Measurements from ENCODE around the gene MGLL.

Gene MGLL

GRCh38 chr3:127760791-127761440 is 61.4 kb downstream of the MGLL start:
- Histone ChIP-seq H4K5ac (ENCODE audit: low read length) (no peak overlapping the region), H3K79me2 (ENCODE audit: control insufficient read depth, insufficient read depth, low read length) (no peaks in the 10 kb centered on the region), H2BK15ac (replicated peaks; ENCODE audit: low read depth) (no peak overlapping the region), H3K23ac (ENCODE audit: low read length) (no peak overlapping the region), H3K56ac (ENCODE audit: low read length) (no peak overlapping the region), H3K79me1 (ENCODE audit: low read length) (no peaks in the 10 kb centered on the region), H2AK5ac (ENCODE audit: low read length) (no peak overlapping the region), H4K8ac (ENCODE audit: low read depth, low read length) (no peak overlapping the region), H3K27ac (ENCODE audit: low read depth, low read length) (no peak overlapping the region), H3K18ac (ENCODE audit: low read length) (no peak overlapping the region), H3K4me1 (ENCODE audit: control insufficient read depth, low read depth, low read length) (no peaks in the 10 kb centered on the region), H2BK120ac (ENCODE audit: low read depth, low read length) (no peak overlapping the region), H3K9ac (ENCODE audit: low read length) (no peak overlapping the region), H3K4me2 (ENCODE audit: low read length) (no peak overlapping the region), H3K36me3 (ENCODE audit: control insufficient read depth, insufficient read depth, low read length) (no peaks in the 10 kb centered on the region), H3K4me3 (ENCODE audit: low read length) (no peak overlapping the region), H3K27me3 (ENCODE audit: insufficient read depth, low read length, poor library complexity) (no peaks in the 10 kb centered on the region), H2BK5ac (ENCODE audit: low read length) (no peak overlapping the region), H3K4ac (ENCODE audit: low read depth, low read length) (no peak overlapping the region)
- no CpG with 5 or more reads among the region's 13 CpGs for WGBS (ENCODE audit: extremely low coverage, insufficient coverage, low lambda C conversion rate)
- no peak for DNase-seq

- no CpG with 5 or more reads among the region's 14 CpGs for WGBS (ENCODE audit: extremely low coverage, insufficient coverage, low lambda C conversion rate)
- H4K8ac ChIP-seq (ENCODE audit: low read depth, low read length), result no peak overlapping the region
- H3K4me2 ChIP-seq (ENCODE audit: low read length), result no peak overlapping the region
- H2BK5ac ChIP-seq (ENCODE audit: low read length), result no peak overlapping the region
- no peak overlapping the region for H3K4ac ChIP-seq (ENCODE audit: low read depth, low read length)
- no peak overlapping the region for H2BK120ac ChIP-seq (ENCODE audit: low read depth, low read length)
- H3K9ac ChIP-seq (ENCODE audit: low read length), result no peak overlapping the region
- H3K27me3 ChIP-seq (ENCODE audit: insufficient read depth, low read length, poor library complexity), result no peaks in the 10 kb centered on the region
- no peak overlapping the region for H2BK15ac ChIP-seq (replicated peaks; ENCODE audit: low read depth)
- H3K23ac ChIP-seq (ENCODE audit: low read length), result no peak overlapping the region
- no peak overlapping the region for H3K4me3 ChIP-seq (ENCODE audit: low read length)
- H3K79me1 ChIP-seq (ENCODE audit: low read length), result no peaks in the 10 kb centered on the region
- no peaks in the 10 kb centered on the region for H3K36me3 ChIP-seq (ENCODE audit: control insufficient read depth, insufficient read depth, low read length)
- no peaks in the 10 kb centered on the region for H3K79me2 ChIP-seq (ENCODE audit: control insufficient read depth, insufficient read depth, low read length)
- no peak overlapping the region for H2AK5ac ChIP-seq (ENCODE audit: low read length)
- no peaks in the 10 kb centered on the region for H3K4me1 ChIP-seq (ENCODE audit: control insufficient read depth, low read depth, low read length)
- no peak overlapping the region for H3K56ac ChIP-seq (ENCODE audit: low read length)
- H3K18ac ChIP-seq (ENCODE audit: low read length), result no peak overlapping the region
- H3K27ac ChIP-seq (ENCODE audit: low read depth, low read length), result no peak overlapping the region
- H4K5ac ChIP-seq (ENCODE audit: low read length), result no peak overlapping the region
- DNase-seq, result no peak
Measured at GRCh38 chr3:127760361-127760760, 62.0 kb downstream of the MGLL start.

- H3K4me3 ChIP-seq (ENCODE audit: low read length), result no peak overlapping the region
- H2BK120ac ChIP-seq (ENCODE audit: low read depth, low read length), result no peak overlapping the region
- no peaks in the 10 kb centered on the region for H3K79me2 ChIP-seq (ENCODE audit: control insufficient read depth, insufficient read depth, low read length)
- no peaks in the 10 kb centered on the region for H3K4me1 ChIP-seq (ENCODE audit: control insufficient read depth, low read depth, low read length)
- no peaks in the 10 kb centered on the region for H3K79me1 ChIP-seq (ENCODE audit: low read length)
- no peak overlapping the region for H3K4me2 ChIP-seq (ENCODE audit: low read length)
- no peak overlapping the region for H3K9ac ChIP-seq (ENCODE audit: low read length)
- H4K5ac ChIP-seq (ENCODE audit: low read length), result no peak overlapping the region
- DNase-seq, result no peak
- no peak overlapping the region for H3K23ac ChIP-seq (ENCODE audit: low read length)
- WGBS (ENCODE audit: extremely low coverage, insufficient coverage, low lambda C conversion rate), result no CpG with 5 or more reads among the region's 8 CpGs
- no peak overlapping the region for H3K18ac ChIP-seq (ENCODE audit: low read length)
- no peak overlapping the region for H3K27ac ChIP-seq (ENCODE audit: low read depth, low read length)
- H4K8ac ChIP-seq (ENCODE audit: low read depth, low read length), result no peak overlapping the region
- no peak overlapping the region for H2BK15ac ChIP-seq (replicated peaks; ENCODE audit: low read depth)
- no peak overlapping the region for H3K4ac ChIP-seq (ENCODE audit: low read depth, low read length)
- H2AK5ac ChIP-seq (ENCODE audit: low read length), result no peak overlapping the region
- H2BK5ac ChIP-seq (ENCODE audit: low read length), result no peak overlapping the region
- no peaks in the 10 kb centered on the region for H3K36me3 ChIP-seq (ENCODE audit: control insufficient read depth, insufficient read depth, low read length)
- no peaks in the 10 kb centered on the region for H3K27me3 ChIP-seq (ENCODE audit: insufficient read depth, low read length, poor library complexity)
- H3K56ac ChIP-seq (ENCODE audit: low read length), result no peak overlapping the region
Measured at GRCh38 chr3:127759826-127760225, 62.5 kb downstream of the MGLL start.

GRCh38 chr3:127758013-127758412 is 64.3 kb downstream of the MGLL start:
- no peak overlapping the region for H3K56ac ChIP-seq (ENCODE audit: low read length)
- no peak overlapping the region for H3K18ac ChIP-seq (ENCODE audit: low read length)
- H2BK120ac ChIP-seq (ENCODE audit: low read depth, low read length), result no peak overlapping the region
- H3K79me2 ChIP-seq (ENCODE audit: control insufficient read depth, insufficient read depth, low read length), result no peaks in the 10 kb centered on the region
- no peak overlapping the region for H3K4me3 ChIP-seq (ENCODE audit: low read length)
- no peak overlapping the region for H2BK5ac ChIP-seq (ENCODE audit: low read length)
- H2AK5ac ChIP-seq (ENCODE audit: low read length), result no peak overlapping the region
- H2BK15ac ChIP-seq (replicated peaks; ENCODE audit: low read depth), result no peak overlapping the region
- no peak overlapping the region for H3K4ac ChIP-seq (ENCODE audit: low read depth, low read length)
- no peaks in the 10 kb centered on the region for H3K27me3 ChIP-seq (ENCODE audit: insufficient read depth, low read length, poor library complexity)
- H4K5ac ChIP-seq (ENCODE audit: low read length), result no peak overlapping the region
- no peaks in the 10 kb centered on the region for H3K4me1 ChIP-seq (ENCODE audit: control insufficient read depth, low read depth, low read length)
- H3K36me3 ChIP-seq (ENCODE audit: control insufficient read depth, insufficient read depth, low read length), result no peaks in the 10 kb centered on the region
- H3K9ac ChIP-seq (ENCODE audit: low read length), result no peak overlapping the region
- no peak for DNase-seq
- WGBS (ENCODE audit: extremely low coverage, insufficient coverage, low lambda C conversion rate), result no CpG with 5 or more reads among the region's 3 CpGs
- no peaks in the 10 kb centered on the region for H3K79me1 ChIP-seq (ENCODE audit: low read length)
- no peak overlapping the region for H3K23ac ChIP-seq (ENCODE audit: low read length)
- H3K27ac ChIP-seq (ENCODE audit: low read depth, low read length), result no peak overlapping the region
- no peak overlapping the region for H3K4me2 ChIP-seq (ENCODE audit: low read length)
- H4K8ac ChIP-seq (ENCODE audit: low read depth, low read length), result no peak overlapping the region

- Histone ChIP-seq H3K4ac (ENCODE audit: low read depth, low read length) (no peak overlapping the region), H3K9ac (ENCODE audit: low read length) (no peak overlapping the region), H3K79me1 (ENCODE audit: low read length) (no peaks in the 10 kb centered on the region), H3K4me2 (ENCODE audit: low read length) (no peak overlapping the region), H3K56ac (ENCODE audit: low read length) (no peak overlapping the region), H3K27ac (ENCODE audit: low read depth, low read length) (no peak overlapping the region), H3K79me2 (ENCODE audit: control insufficient read depth, insufficient read depth, low read length) (no peaks in the 10 kb centered on the region), H3K36me3 (ENCODE audit: control insufficient read depth, insufficient read depth, low read length) (no peaks in the 10 kb centered on the region), H4K8ac (ENCODE audit: low read depth, low read length) (no peak overlapping the region), H3K18ac (ENCODE audit: low read length) (no peak overlapping the region), H2BK15ac (replicated peaks; ENCODE audit: low read depth) (no peak overlapping the region), H2BK120ac (ENCODE audit: low read depth, low read length) (no peak overlapping the region), H2BK5ac (ENCODE audit: low read length) (no peak overlapping the region), H3K27me3 (ENCODE audit: insufficient read depth, low read length, poor library complexity) (no peaks in the 10 kb centered on the region), H4K5ac (ENCODE audit: low read length) (no peak overlapping the region), H3K4me1 (ENCODE audit: control insufficient read depth, low read depth, low read length) (no peaks in the 10 kb centered on the region), H3K23ac (ENCODE audit: low read length) (no peak overlapping the region), H2AK5ac (ENCODE audit: low read length) (no peak overlapping the region), H3K4me3 (ENCODE audit: low read length) (no peak overlapping the region)
- DNase-seq, result no peak
- no CpG with 5 or more reads among the region's 12 CpGs for WGBS (ENCODE audit: extremely low coverage, insufficient coverage, low lambda C conversion rate)
Measured at GRCh38 chr3:127755305-127755681, 67.0 kb downstream of the MGLL start.

All from mesendoderm (in vitro differentiated cells).